ENCODE results near the gene ELL. TPM values are rescaled to one million over a fixed set of nuclear protein-coding genes. Genes with fewer than 3 reads are reported as not detected.

The ELL gene
- total and polyA plus RNA-seq, 3 experiments from 2014 or later, result 22.1 to 25.5 (median 24.4) TPM

GRCh38 chr19:18446145-18446810 is 75.6 kb downstream of the ELL start:
- Histone ChIP-seq H3K4me1 (ENCODE audit: insufficient read depth, low read length) (peaks cover 14% of the 10 kb centered on the region), H3K9me3 (ENCODE audit: low read length) (no peaks in the 10 kb centered on the region), H3K4me3 (ENCODE audit: low read length) (no peak overlapping the region), H3K36me3 (ENCODE audit: insufficient read depth, low read length) (peaks cover 32% of the 10 kb centered on the region), H3K27me3 (ENCODE audit: insufficient read depth, low read length, poor library complexity, severe bottlenecking) (no peaks in the 10 kb centered on the region), H3K27ac (ENCODE audit: low read depth, low read length) (no peak overlapping the region)
- H3K27me3 Mint-ChIP-seq, result peaks cover 0 to 4% of the 10 kb centered on the region in 2 donors
- CTCF ChIA-PET, result interaction anchor here (1.3 to 1.4 kb wide), 2 partner anchors 35 to 401 kb away, joined by 3 to 4 read pairs; no protein-coding TSS in a partner anchor
- peaks cover 0 to 4% (median 2%) of the 10 kb centered on the region in 5 donors for H3K9me3 Mint-ChIP-seq
- H3K4me1 Mint-ChIP-seq, result peaks cover 15 to 25% (median 17%) of the 10 kb centered on the region in 3 donors
- H3K36me3 Mint-ChIP-seq, result peaks cover 4 to 77% (median 7%) of the 10 kb centered on the region in 3 donors
- no peak for DNase-seq
- POLR2A ChIA-PET, result interaction anchor here (1.0 kb wide), 1 partner anchor 13 kb away, joined by 4 read pairs; no protein-coding TSS in a partner anchor
- no peak overlapping the region for H3K4me3 Mint-ChIP-seq
- no peak overlapping the region for H3K27ac Mint-ChIP-seq

DNA sequence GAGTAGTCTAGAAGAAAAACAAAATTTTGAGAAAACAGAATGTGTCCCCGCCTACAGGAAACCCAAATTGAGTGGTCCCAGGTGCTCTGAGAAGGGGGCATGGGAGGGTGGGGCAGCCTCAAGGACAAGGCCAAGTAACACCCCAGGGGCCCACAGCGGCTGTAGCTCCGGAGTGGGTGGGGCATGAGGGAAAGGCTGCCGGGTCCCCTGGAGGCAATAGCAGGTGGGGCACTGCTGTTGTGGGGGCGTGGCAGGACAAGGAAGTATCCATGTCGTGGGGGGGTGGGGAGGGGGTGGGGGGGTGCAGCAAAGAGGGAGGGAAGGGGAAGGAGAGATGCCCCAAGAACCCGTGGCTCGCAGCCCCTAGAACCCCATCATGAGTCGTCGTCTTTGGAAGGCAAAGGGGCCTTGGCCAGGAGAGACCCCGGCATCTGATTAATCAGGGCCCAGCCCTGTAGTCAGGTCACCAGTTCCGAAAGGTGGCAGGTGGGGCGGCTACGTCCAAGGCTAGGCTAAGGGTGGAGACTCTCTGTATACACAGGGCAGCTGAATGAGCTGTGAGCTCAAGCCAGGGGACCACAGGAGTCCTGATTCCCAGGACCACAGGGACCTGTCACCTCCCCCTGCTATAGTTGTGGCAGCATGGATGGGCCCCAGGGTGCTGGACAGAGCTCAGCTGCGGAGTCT is 76.5 kb downstream of the ELL start:
- Mint-ChIP-seq H3K4me1 (peaks cover 16 to 27% (median 20%) of the 10 kb centered on the region in 3 donors), H3K9me3 (peaks cover 0 to 4% (median 2%) of the 10 kb centered on the region in 5 donors), H3K27ac (no peak overlapping the region), H3K36me3 (peaks cover 4 to 70% (median 7%) of the 10 kb centered on the region in 3 donors), H3K27me3 (peaks cover 0 to 5% of the 10 kb centered on the region in 2 donors), H3K4me3 (no peak overlapping the region)
- Histone ChIP-seq H3K27ac (ENCODE audit: low read depth, low read length) (no peak overlapping the region), H3K4me1 (ENCODE audit: insufficient read depth, low read length) (peaks cover 15% of the 10 kb centered on the region), H3K36me3 (ENCODE audit: insufficient read depth, low read length) (peaks cover 32% of the 10 kb centered on the region), H3K27me3 (ENCODE audit: insufficient read depth, low read length, poor library complexity, severe bottlenecking) (no peaks in the 10 kb centered on the region), H3K4me3 (ENCODE audit: low read length) (no peak overlapping the region), H3K9me3 (ENCODE audit: low read length) (no peaks in the 10 kb centered on the region)
- ChIA-PET CTCF (interaction anchor here (1.3 to 1.4 kb wide), 3 partner anchors 34 to 401 kb away, joined by 3 to 4 read pairs (median 3); no protein-coding TSS in a partner anchor), POLR2A (no interaction called here)
- no peak for DNase-seq

- peaks cover 32% of the 10 kb centered on the region for H3K36me3 ChIP-seq (ENCODE audit: insufficient read depth, low read length)
- peaks cover 20 to 33% (median 22%) of the 10 kb centered on the region in 3 donors for H3K4me1 Mint-ChIP-seq
- H3K4me3 Mint-ChIP-seq, result no peak overlapping the region
- no peak overlapping the region for H3K27ac ChIP-seq (ENCODE audit: low read depth, low read length)
- H3K9me3 ChIP-seq (ENCODE audit: low read length), result no peaks in the 10 kb centered on the region
- H3K36me3 Mint-ChIP-seq, result peaks cover 4 to 64% (median 7%) of the 10 kb centered on the region in 3 donors
- H3K27ac Mint-ChIP-seq, result no peak overlapping the region
- H3K4me1 ChIP-seq (ENCODE audit: insufficient read depth, low read length), result peaks cover 15% of the 10 kb centered on the region
- H3K4me3 ChIP-seq (ENCODE audit: low read length), result no peak overlapping the region
- CTCF ChIA-PET, result interaction anchor here (1.4 kb wide), 1 partner anchor 76 kb away, joined by 3 read pairs; no protein-coding TSS in a partner anchor
- H3K27me3 Mint-ChIP-seq, result peaks cover 0 to 9% of the 10 kb centered on the region in 2 donors
- no peak for DNase-seq
- H3K27me3 ChIP-seq (ENCODE audit: insufficient read depth, low read length, poor library complexity, severe bottlenecking), result no peaks in the 10 kb centered on the region
- POLR2A ChIA-PET, result no interaction called here
- peaks cover 0 to 4% (median 2%) of the 10 kb centered on the region in 5 donors for H3K9me3 Mint-ChIP-seq
These were observed 77.4 kb downstream of the ELL start for GRCh38 chr19:18444513-18444912.

- Mint-ChIP-seq H3K27me3 (peaks cover 0 to 9% of the 10 kb centered on the region in 2 donors), H3K4me3 (no peak overlapping the region), H3K27ac (peak overlapping the region in 1 of 8 donors; percentile 84), H3K9me3 (peaks cover 0 to 4% (median 2%) of the 10 kb centered on the region in 5 donors), H3K4me1 (peaks cover 20 to 38% (median 22%) of the 10 kb centered on the region in 3 donors), H3K36me3 (peaks cover 4 to 57% (median 7%) of the 10 kb centered on the region in 3 donors)
- ChIA-PET CTCF (interaction anchor here (0.5 to 1.4 kb wide), 3 partner anchors 7 to 150 kb away, joined by 3 to 5 read pairs (median 3); no protein-coding TSS in a partner anchor), POLR2A (no interaction called here)
- Histone ChIP-seq H3K4me3 (ENCODE audit: low read length) (no peak overlapping the region), H3K36me3 (ENCODE audit: insufficient read depth, low read length) (peaks cover 29% of the 10 kb centered on the region), H3K27me3 (ENCODE audit: insufficient read depth, low read length, poor library complexity, severe bottlenecking) (no peaks in the 10 kb centered on the region), H3K9me3 (ENCODE audit: low read length) (no peaks in the 10 kb centered on the region), H3K4me1 (ENCODE audit: insufficient read depth, low read length) (peaks cover 19% of the 10 kb centered on the region), H3K27ac (ENCODE audit: low read depth, low read length) (no peak overlapping the region)
- no peak for DNase-seq
These were observed 78.0 kb downstream of the ELL start for GRCh38 chr19:18443831-18444230.

DNA sequence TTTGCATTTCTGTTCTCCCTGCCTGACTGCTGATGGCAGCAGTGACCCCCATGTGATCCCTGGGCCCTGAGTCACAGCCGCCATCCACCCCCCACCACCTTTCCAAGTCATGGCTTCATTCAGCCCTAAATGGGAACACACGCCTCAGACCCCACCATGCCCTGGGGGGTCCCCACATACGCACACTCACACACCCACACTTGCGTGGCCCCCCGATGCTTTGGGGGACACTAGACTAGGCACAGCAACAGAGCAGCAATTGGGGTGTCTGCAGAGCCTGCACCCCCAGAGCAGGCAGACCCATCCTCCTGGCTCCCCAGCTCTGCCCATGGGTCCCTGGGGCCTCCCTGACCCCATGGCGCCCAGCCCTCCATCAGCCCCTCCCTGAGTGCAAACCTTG is 78.5 kb downstream of the ELL start:
- H3K4me3 ChIP-seq (ENCODE audit: low read length), result no peak overlapping the region
- no peak overlapping the region for H3K27ac ChIP-seq (ENCODE audit: low read depth, low read length)
- H3K27me3 ChIP-seq (ENCODE audit: insufficient read depth, low read length, poor library complexity, severe bottlenecking), result no peaks in the 10 kb centered on the region
- peaks cover 0 to 4% (median 2%) of the 10 kb centered on the region in 5 donors for H3K9me3 Mint-ChIP-seq
- H3K4me1 Mint-ChIP-seq, result peaks cover 20 to 38% (median 22%) of the 10 kb centered on the region in 3 donors
- H3K27me3 Mint-ChIP-seq, result peaks cover 0 to 9% of the 10 kb centered on the region in 2 donors
- H3K36me3 ChIP-seq (ENCODE audit: insufficient read depth, low read length), result peaks cover 25% of the 10 kb centered on the region
- no peaks in the 10 kb centered on the region for H3K9me3 ChIP-seq (ENCODE audit: low read length)
- H3K4me1 ChIP-seq (ENCODE audit: insufficient read depth, low read length), result peaks cover 19% of the 10 kb centered on the region
- CTCF ChIA-PET, result interaction anchor here (0.5 to 1.4 kb wide), 4 partner anchors 7 to 151 kb away, joined by 3 to 5 read pairs (median 4); no protein-coding TSS in a partner anchor
- POLR2A ChIA-PET, result no interaction called here
- peak overlapping the region in 1 of 7 donors; percentile 44 for H3K4me3 Mint-ChIP-seq
- no peak for DNase-seq
- H3K27ac Mint-ChIP-seq, result peak overlapping the region in 2 of 8 donors; percentile 61 to 84
- H3K36me3 Mint-ChIP-seq, result peaks cover 4 to 53% (median 5%) of the 10 kb centered on the region in 3 donors

DNA sequence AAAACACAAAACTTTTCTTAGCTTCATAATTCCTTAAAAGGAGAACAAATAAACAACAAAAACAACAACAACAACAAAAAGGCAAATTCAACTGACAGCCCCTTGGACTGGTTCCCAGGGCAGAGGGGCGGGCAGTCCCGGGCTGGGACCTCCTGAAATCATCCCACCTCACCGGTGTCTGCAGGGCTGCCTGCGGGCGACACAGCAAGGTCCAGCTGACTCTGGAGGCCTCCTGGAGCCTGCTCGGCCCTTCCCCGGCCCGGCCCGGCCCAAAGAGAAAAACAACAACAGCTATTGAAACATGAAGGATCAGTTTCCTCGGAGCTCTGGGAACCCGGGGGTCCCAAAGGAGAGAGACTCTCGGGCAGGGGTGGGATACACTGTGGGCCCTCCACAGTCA is 78.9 kb downstream of the ELL start:
- Histone ChIP-seq H3K27me3 (ENCODE audit: insufficient read depth, low read length, poor library complexity, severe bottlenecking) (no peaks in the 10 kb centered on the region), H3K9me3 (ENCODE audit: low read length) (no peaks in the 10 kb centered on the region), H3K36me3 (ENCODE audit: insufficient read depth, low read length) (peaks cover 21% of the 10 kb centered on the region), H3K4me1 (ENCODE audit: insufficient read depth, low read length) (peaks cover 19% of the 10 kb centered on the region), H3K27ac (ENCODE audit: low read depth, low read length) (no peak overlapping the region), H3K4me3 (ENCODE audit: low read length) (no peak overlapping the region)
- Mint-ChIP-seq H3K4me1 (peaks cover 18 to 38% (median 22%) of the 10 kb centered on the region in 3 donors), H3K27me3 (peaks cover 0 to 9% of the 10 kb centered on the region in 2 donors), H3K4me3 (peak overlapping the region in 1 of 7 donors; percentile 3), H3K9me3 (peaks cover 0 to 4% (median 2%) of the 10 kb centered on the region in 5 donors), H3K36me3 (peaks cover 2 to 48% (median 4%) of the 10 kb centered on the region in 3 donors), H3K27ac (peak overlapping the region in 5 of 8 donors; percentile 39 to 88 (median 83))
- ChIA-PET CTCF (interaction anchor here (0.5 to 1.4 kb wide), 3 partner anchors 8 to 151 kb away, joined by 3 to 5 read pairs (median 4); no protein-coding TSS in a partner anchor), POLR2A (no interaction called here)
- no peak for DNase-seq

DNA sequence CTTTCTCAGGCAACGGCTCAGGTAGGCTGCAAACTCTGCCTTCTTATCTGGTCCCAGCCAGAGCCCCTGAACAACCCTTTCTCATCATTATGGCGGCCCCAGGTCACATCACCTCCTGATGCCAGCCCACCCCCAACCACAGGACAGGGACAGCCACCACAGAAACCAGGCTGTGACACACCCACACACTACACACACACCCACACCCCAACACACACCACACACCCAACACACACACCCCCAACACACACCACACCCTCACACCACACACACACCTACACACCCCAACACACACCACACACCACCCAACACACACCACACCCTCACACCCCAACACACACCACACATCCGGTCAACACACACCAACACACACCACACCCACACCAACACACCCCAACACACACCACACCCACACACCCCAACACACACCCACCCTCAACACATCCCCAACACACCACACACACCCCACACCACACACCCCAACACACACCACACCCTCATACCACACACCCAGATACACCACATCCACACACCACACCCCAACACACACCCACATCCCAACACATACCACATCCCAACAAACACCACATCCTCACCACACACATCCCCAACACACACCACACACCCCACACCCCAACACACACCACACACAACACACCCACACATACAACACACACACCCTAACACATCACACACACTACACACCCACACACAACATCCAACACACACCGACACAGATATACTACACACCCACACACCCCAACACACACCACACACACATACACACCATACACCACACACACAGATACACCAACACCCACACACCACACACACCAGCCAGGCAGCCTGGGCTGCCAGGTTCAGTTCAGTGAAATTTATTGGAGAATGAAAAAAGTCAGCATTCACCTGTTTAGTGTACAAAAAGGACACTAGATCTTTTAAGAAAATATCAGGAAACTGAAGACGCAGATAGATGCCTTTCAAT is 79.8 kb downstream of the ELL start:
- Histone ChIP-seq H3K27ac (ENCODE audit: low read depth, low read length) (peak overlapping the region; percentile 28), H3K36me3 (ENCODE audit: insufficient read depth, low read length) (peaks cover 15% of the 10 kb centered on the region), H3K4me1 (ENCODE audit: insufficient read depth, low read length) (peaks cover 19% of the 10 kb centered on the region), H3K4me3 (ENCODE audit: low read length) (no peak overlapping the region), H3K27me3 (ENCODE audit: insufficient read depth, low read length, poor library complexity, severe bottlenecking) (no peaks in the 10 kb centered on the region), H3K9me3 (ENCODE audit: low read length) (no peaks in the 10 kb centered on the region)
- H3K27me3 Mint-ChIP-seq, result peaks cover 0 to 9% of the 10 kb centered on the region in 2 donors
- H3K4me1 Mint-ChIP-seq, result peaks cover 19 to 40% (median 22%) of the 10 kb centered on the region in 3 donors
- H3K36me3 Mint-ChIP-seq, result peaks cover 2 to 41% (median 4%) of the 10 kb centered on the region in 3 donors
- H3K4me3 Mint-ChIP-seq, result peak overlapping the region in 6 of 7 donors; percentile 36 to 81 (median 60)
- peaks cover 0 to 4% (median 2%) of the 10 kb centered on the region in 5 donors for H3K9me3 Mint-ChIP-seq
- CTCF ChIA-PET, result interaction anchor here (1.3 to 2.5 kb wide), 3 partner anchors 8 to 10 kb away, joined by 4 to 11 read pairs (median 5); no protein-coding TSS in a partner anchor
- peak in 4 of 5 donors; percentile 47 to 76 (median 66) for DNase-seq
- peak overlapping the region; percentile 72 to 94 (median 88) for H3K27ac Mint-ChIP-seq
- POLR2A ChIA-PET, result no interaction called here
